Anterior cingulate cortex (tissue), 58 donors: ENCODE measurements around the gene DAP.

Experiments used
- DNase-seq, 58 donors: peaks; one replicate each; lab custom pipeline; 2025; lab: John Stamatoyannopoulos, UW

DAP gene

DNA sequence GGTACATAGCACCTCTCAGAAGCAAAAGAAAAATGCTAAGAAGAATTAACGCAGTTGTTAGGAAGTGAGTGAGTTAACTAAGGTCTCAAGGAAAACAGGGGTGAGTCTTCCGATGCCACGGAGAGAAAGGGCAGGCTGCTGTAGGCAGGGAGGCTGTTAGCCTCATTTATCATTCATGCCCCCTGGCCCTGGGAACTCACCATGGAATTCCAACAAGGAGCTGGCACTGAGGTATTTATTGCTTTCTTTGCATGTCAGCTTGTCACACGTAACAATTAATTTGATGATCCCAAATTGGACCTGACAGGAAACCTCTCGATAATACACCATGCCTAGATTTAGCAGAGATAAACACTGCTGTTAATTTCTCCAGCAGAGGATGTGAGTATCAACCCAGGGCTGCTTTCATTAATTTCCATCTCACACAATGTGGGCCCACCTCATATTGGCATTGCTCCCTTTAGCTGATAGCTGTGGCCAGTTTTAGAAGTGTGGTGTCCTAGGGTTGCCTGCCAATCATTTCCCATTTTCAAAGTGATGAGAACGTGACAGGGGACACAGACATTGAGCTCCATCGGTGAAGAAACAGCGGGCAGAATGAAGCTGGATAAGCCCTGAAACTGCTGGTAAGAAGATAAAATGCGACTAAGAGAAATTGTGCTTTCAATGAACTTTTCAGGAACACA is 45.3 kb downstream of the DAP start:
- DNase-seq = no peak

GRCh38 chr5:10712574-10713366 is 48.3 kb downstream of the DAP start:
- no peak for DNase-seq

DNA sequence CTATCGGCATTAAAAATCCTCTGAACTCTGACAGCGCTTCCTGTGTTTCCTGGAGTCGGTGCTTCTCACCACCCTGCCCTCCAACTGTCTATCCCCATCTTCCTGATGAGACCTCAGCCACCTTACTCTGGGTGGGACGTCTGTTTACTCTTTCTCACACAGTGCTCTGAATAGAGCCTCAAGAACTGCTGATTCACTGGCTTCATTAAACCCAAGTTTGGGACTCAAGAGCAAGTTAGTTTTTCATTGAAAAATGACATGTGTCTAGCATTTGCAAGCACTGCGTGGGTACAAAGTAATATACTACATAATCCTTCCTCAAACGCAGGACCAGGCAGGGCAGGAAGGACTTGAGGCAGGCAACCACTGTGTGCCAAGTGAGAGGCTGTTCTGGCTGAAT is 49.5 kb downstream of the DAP start:
- DNase-seq = no peak

DNA sequence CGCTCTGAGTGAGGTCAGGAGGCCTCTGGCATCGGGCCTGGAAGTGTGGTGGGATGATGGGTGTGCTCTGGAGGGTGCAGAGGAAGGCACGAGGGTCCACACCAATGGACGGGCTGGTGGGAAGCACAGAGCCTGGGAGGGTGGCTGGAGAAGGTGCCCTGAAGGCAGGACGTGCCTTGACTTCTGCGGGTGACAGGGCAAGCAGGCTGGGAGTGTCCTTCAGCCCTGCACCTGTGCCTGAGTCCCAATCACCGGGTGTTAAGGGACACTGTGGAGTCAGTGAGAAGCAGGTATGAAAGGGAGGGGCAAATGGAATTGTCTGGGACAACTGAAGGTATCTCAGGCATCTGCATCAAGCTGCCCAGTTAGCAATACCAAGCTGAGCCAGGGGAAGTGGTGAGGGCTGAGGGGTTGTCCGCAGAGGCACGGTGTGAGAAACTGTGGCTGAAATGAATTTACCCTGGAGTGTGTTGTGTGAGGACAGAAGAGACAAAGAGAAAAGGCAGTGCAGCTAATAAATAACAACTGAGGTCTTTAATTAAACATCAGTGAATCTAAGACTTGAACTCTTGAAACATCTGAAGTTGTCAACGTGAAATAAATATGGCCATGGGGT is 50.4 kb downstream of the DAP start:
- DNase-seq = no peak

DNA sequence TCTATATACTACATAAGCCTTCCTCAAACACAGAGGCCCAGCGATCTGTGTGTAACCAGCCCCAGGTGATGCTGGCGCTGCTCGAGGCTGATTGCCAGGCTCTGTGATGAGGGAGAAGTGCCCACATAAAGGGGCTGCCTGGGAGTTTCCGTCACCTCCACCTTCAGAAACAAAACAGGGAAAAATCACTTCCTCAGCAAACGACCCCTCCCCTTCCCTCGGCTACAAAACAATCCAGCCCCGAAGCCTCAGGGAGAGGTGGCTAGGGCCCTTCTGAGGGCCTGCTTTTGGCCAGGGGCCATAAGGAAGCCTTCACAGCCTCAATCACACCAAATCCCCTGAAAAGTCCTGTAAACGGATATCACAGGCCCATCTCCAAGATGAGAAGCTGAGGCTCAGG is 51.1 kb downstream of the DAP start:
- no peak for DNase-seq

- DNase-seq = no peak
Measured at GRCh38 chr5:10709409-10709808, 51.6 kb downstream of the DAP start.

- no peak for DNase-seq
Measured at GRCh38 chr5:10708189-10708944, 52.7 kb downstream of the DAP start.

DNA sequence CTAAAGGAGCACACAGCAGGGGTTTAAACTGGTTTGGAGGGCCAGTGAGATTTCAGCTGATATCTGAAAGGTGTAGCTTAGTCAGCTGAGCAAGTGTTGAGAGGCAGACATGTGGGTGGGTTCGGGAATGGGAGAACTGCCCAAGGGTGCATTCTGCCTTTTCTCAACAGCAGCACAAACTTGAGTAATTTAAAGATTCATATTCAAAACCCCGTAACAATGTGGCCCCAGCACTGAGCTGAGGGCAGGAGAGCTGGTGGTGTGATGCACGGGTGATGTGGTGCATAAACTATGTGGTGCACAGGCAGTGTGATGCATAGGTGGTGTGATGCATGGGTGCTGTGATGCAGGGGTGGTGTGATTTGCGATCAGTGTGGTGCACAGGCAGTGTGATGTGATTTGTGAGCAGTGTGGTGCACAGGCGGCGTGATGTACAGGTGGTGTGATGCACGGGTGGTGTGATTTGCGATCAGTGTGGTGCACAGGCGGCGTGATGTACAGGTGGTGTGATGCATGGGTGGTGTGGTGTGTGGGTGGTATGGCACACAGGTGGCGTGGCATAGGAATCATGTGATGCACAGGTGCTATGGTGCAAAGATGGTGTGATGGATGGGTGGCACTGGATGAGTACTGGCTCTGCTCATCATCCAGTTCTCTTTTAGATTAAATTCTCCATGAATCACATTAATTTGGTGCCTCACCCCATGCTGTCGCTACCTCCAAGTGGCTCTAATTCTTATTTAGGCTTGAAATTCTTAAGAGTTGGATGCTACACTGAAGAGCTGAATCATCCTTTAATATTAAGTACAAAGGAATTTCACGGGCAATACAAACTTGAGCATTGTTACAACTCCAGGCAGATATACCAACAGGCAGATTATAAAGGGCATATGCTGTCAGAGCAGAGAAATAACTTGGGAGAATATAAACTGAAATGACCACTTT is 53.6 kb downstream of the DAP start:
- DNase-seq = no peak

GRCh38 chr5:10706326-10706725 is 54.7 kb downstream of the DAP start:
- no peak for DNase-seq

- DNase-seq = no peak
Measured at GRCh38 chr5:10705747-10706146, 55.3 kb downstream of the DAP start.

DNA sequence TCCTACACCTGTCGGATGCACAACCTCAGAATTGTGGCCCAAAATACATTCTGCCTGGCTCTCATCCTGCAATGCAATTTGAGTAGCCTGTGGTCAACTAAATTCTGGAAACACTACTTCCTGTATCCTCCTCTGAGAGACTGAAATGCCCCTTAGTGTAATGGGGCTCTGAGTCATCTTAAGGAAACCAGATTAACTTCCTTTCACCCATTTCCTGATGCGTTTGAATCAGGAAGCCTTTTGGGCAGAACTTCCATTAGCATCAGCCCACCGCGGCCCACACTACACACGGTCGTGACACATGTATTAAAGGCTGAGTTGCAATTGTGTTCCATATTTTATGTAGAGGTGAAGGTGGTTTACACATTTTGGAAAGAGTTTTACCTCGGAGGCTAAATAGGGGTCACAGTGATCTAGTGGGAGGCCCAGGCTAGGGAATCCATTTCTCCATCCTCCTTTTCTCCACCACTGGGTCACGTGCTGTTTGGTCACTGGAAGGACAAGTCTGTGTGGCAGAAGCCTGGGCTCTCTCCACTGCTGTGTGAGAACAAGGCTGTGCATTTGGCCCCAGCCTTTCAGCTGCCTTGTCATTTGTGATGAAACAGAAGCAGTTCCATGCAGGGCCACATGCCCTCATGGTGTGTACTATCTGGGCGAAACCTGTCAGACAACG is 55.9 kb downstream of the DAP start:
- no peak for DNase-seq

DNA sequence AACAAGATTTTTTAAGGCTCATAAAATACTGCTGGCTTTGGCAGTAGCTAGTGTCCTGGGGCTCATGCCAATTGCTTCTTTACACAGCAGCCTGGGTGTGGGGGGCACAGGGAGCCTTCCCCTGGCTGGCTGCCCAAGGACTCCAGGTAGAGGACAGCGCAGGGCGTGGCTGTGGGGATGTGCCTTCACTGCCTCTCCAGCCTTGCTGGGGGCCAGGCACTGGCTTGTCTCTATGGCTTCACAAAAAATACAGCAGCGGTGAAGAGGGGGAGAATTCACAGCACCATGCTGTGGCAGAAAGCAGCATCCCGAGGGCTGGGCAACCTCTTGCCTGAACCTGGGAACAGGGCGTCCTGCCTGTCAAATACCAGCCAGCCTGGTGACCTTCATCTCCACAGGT is 57.4 kb downstream of the DAP start:
- DNase-seq = no peak

- peak in 5 of 58 donors; percentile 10 to 54 (median 12) for DNase-seq
Measured at GRCh38 chr5:10702911-10703491, 58.0 kb downstream of the DAP start.

- no peak for DNase-seq
Measured at GRCh38 chr5:10702040-10702629, 58.9 kb downstream of the DAP start.

- DNase-seq = peak in 21 of 58 donors; percentile 6 to 48 (median 22)
Measured at GRCh38 chr5:10701567-10702039, 59.4 kb downstream of the DAP start.

DNA sequence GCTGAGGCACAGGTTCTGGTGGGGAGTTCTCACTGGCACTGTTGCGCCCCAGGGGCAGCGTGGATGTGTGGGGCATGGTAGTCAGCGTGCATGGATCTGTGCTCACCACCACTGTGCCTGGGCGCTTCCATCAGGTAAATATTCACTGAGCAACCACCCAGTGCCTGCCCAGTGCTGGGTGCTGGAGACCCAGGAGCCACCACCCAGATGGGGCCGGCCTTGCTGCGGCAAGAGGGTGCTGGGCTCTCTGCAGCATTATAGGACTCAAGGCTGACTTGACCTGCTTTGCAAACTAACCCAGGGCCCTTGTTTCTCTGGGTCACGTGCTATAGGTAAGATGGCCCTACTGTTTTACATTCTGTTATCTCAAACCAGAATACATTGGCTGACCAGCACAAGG is 60.5 kb downstream of the DAP start:
- no peak for DNase-seq

- no peak for DNase-seq
Measured at GRCh38 chr5:10699987-10700386, 61.0 kb downstream of the DAP start.

DNA sequence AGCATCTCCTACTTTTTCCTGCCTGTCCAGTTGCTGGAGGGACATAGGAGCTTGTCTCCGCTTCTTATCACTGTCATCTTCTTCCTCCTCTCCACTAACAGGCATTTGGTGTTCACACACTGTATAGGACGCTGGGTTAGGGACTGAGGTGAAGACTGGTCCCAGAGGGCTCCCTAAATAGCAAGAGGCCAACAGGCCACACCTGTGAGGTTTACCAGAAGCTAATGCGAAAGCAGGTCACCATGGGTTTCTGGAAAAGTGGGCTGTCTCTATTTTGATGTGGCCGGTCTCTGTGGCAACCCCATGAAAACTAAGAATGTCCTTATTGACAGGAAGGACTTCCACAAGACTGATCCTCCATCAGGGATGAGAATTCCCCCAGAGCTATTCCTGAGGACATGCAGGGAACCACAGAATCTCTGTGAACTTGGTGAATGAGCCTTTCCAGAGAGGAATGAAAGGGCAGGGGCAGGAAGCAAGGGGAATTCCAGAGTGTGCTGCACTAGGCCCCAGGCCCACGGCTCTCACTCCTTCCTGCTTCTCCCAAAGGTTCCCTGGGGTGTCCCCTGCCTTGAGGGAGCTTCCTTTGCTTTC is 61.7 kb downstream of the DAP start:
- DNase-seq = no peak
